Endothelial cell of umbilical vein (primary cell): ENCODE results near the gene UGT1A7. TPM values are rescaled to one million over a fixed set of nuclear protein-coding genes. Genes with fewer than 3 reads are reported as not detected.

Source experiments
- BruUV-seq: library from RNA; stranded (reverse); fragments of 400-500 nt; replicated peaks from 2 replicates; lab custom pipeline; 2021; lab: Mats Ljungman, UMichigan
- CTCF ChIA-PET: fragments of 300-600, 350-600 bp; sonication (Branson Sonifier 250); formaldehyde crosslinking; loops from one replicate; lab custom pipeline; 2021; ENCODE audit warnings: antibody characterized with exemption, inconsistent platforms; lab: Charles Lee
- POLR2A ChIA-PET: fragments of 300-600, 350-600 bp; sonication (Branson Sonifier 250); formaldehyde crosslinking; loops from one replicate; lab custom pipeline; 2021; ENCODE audit warnings: antibody characterized with exemption, inconsistent platforms; lab: Charles Lee
- DNase-seq: peaks from one replicate; pipeline ENCODE4 v3.0.0-alpha.2; 2011; ENCODE audit warnings: low read depth, low spot score
- FAIRE-seq: peaks from 2 replicates; lab custom pipeline; 2011; peaks lifted over from hg19 to GRCh38; lab: Jason Lieb, UNC
- H2AFZ ChIP-seq: 2 replicates; pipeline ENCODE4 v1.6.0; 2012; ENCODE audit warnings: low read depth, low read length, control low read depth, inconsistent platforms
- H3K27ac ChIP-seq: 2 replicates; pipeline ENCODE4 v1.5.1; 2011; ENCODE audit warnings: low read depth, mild to moderate bottlenecking, control low read depth, low read length, moderate library complexity; ENCODE audit not compliant: insufficient read depth
- H3K27me3 ChIP-seq, 2 experiments: 2 replicates each; pipeline versions ENCODE4 v1.6.0 to v1.6.1; 2011; ENCODE audit warnings: low read length in 2 of 2, mixed read lengths in 1 of 2; ENCODE audit not compliant: control insufficient read depth in 2 of 2, insufficient read depth in 2 of 2
- H3K36me3 ChIP-seq, 2 experiments: 2 replicates in 1 of 2; 3 replicates in 1 of 2; pipeline ENCODE4 v1.5.1; 2011; ENCODE audit warnings: low read length in 2 of 2, mild to moderate bottlenecking in 1 of 2, moderate library complexity in 1 of 2; ENCODE audit not compliant: control insufficient read depth in 2 of 2, insufficient read depth in 2 of 2; ENCODE audit errors: extremely low read depth in 1 of 2
- H3K4me1 ChIP-seq: 3 replicates; pipeline ENCODE4 v1.5.1; 2011; ENCODE audit warnings: mild to moderate bottlenecking, low read length; ENCODE audit not compliant: control insufficient read depth, insufficient read depth; ENCODE audit errors: extremely low read depth
- H3K4me2 ChIP-seq: 2 replicates; pipeline ENCODE4 v1.6.1; 2011; ENCODE audit warnings: low read length, control low read depth, mixed read lengths; ENCODE audit not compliant: insufficient read depth
- H3K4me3 ChIP-seq, 3 experiments: fragments of 200-600 bp in 1 of 3; sonication (generic), shearing (Covaris generic) in 1 of 3; replicated peaks in 1 of 3; 2 replicates each; pipeline ENCODE4 v1.5.1; 2011 to 2016; ENCODE audit warnings: control low read depth in 3 of 3, low read length in 3 of 3, mild to moderate bottlenecking in 2 of 3, inconsistent platforms in 1 of 3, low read depth in 1 of 3, moderate library complexity in 1 of 3; ENCODE audit not compliant: insufficient read depth in 1 of 3
- H3K79me2 ChIP-seq: 2 replicates; pipeline ENCODE4 v1.6.0; 2012; ENCODE audit warnings: low read length, inconsistent platforms; ENCODE audit not compliant: control insufficient read depth, insufficient read depth
- H3K9ac ChIP-seq: replicated peaks from 2 replicates; pipeline ENCODE3; 2011; ENCODE audit warnings: low read length, control low read depth; ENCODE audit not compliant: insufficient read depth; ENCODE audit errors: extremely low read depth
- H3K9me1 ChIP-seq: replicated peaks from 3 replicates; pipeline ENCODE4 v1.6.0; 2011; ENCODE audit warnings: mild to moderate bottlenecking, low read length; ENCODE audit not compliant: control insufficient read depth, insufficient read depth; ENCODE audit errors: extremely low read depth
- H3K9me3 ChIP-seq: replicated peaks from 2 replicates; pipeline ENCODE4 v1.5.1; 2012; ENCODE audit warnings: low read length, inconsistent platforms; ENCODE audit not compliant: control insufficient read depth, insufficient read depth
- H4K20me1 ChIP-seq: replicated peaks from 2 replicates; pipeline ENCODE3; 2011; ENCODE audit warnings: mild to moderate bottlenecking, low read length; ENCODE audit not compliant: control insufficient read depth, insufficient read depth; ENCODE audit errors: extremely low read depth
- EZH2 ChIP-seq: IDR thresholded peaks from 2 replicates; pipeline ENCODE4 v1.6.1; 2012; ENCODE audit warnings: borderline replicate concordance, low read depth, mild to moderate bottlenecking, moderate library complexity, low read length, inconsistent platforms; ENCODE audit not compliant: severe bottlenecking
- FOS ChIP-seq: IDR thresholded peaks from 2 replicates; pipeline ENCODE4 v1.6.1; 2011; ENCODE audit warnings: mild to moderate bottlenecking, low read length, moderate library complexity, borderline replicate concordance; ENCODE audit not compliant: insufficient read depth
- GATA2 ChIP-seq: IDR thresholded peaks from 2 replicates; pipeline ENCODE4 v1.7.0; 2011; ENCODE audit warnings: low read depth, mild to moderate bottlenecking, moderate library complexity, mixed read lengths, low read length; ENCODE audit not compliant: insufficient read length, insufficient read depth
- JUN ChIP-seq: IDR thresholded peaks from 2 replicates; pipeline ENCODE4 v1.6.1; 2011; ENCODE audit warnings: borderline replicate concordance, low read depth; ENCODE audit not compliant: insufficient read length, insufficient read depth
- MAX ChIP-seq: IDR thresholded peaks from 2 replicates; pipeline ENCODE4 v1.6.1; 2011; ENCODE audit not compliant: insufficient read depth, insufficient read length
- MYC ChIP-seq: IDR thresholded peaks from one replicate; pipeline ENCODE4 v1.6.1; 2011; ENCODE audit warnings: mild to moderate bottlenecking, low read depth, low read length
- POLR2A ChIP-seq: IDR thresholded peaks from 2 replicates; pipeline ENCODE4 v1.6.1; 2012; ENCODE audit warnings: low read depth, mild to moderate bottlenecking, control low read depth, low read length
- POLR2AphosphoS5 ChIP-seq: IDR thresholded peaks from 2 replicates; pipeline ENCODE4 v1.6.1; 2012; ENCODE audit warnings: low read depth, mild to moderate bottlenecking, control low read depth, low read length, moderate library complexity; ENCODE audit not compliant: insufficient read depth
- dilution Hi-C: fragments of 300-500 bp; cut with MboI; formaldehyde crosslinking; loops from one replicate; pipeline ENCODE4 v1.15.0; 2019; ENCODE audit warnings: low sequenced_read_pairs; ENCODE audit not compliant: extremely low pct_ligation_motif_present
- intact Hi-C: fragments of 100-400 bp; cut with micrococcal nuclease; formaldehyde crosslinking; loops from one replicate; pipeline ENCODE4 v1.10.0; 2022
- polyA plus RNA-seq, 4 experiments: library from polyadenylated mRNA; depleted of rRNA in 3 of 4; stranded (reverse) in 3 of 4; unstranded in 1 of 4; fragments of >200 nt; gene quantifications; 2 replicates each; pipeline versions ENCODE4 v1.2.1 to v1.2.3, GENCODE V29; 2011 to 2012; ENCODE audit warnings: missing spikeins in 1 of 4
- total RNA-seq: library from RNA; stranded (reverse); gene quantifications from 2 replicates; pipeline ENCODE4 v1.2.3, GENCODE V29; 2021
- TF ChIP-seq, protein P1 (sequence below), 2 donors: IDR thresholded peaks; 1 replicate in 1 of 2; 2 replicates in 1 of 2; pipeline ENCODE4 v1.5.1; 2011; ENCODE audit warnings: low read length in 2 of 2, mild to moderate bottlenecking in 2 of 2, moderate library complexity in 2 of 2, control low read depth in 1 of 2, inconsistent platforms in 1 of 2, low read depth in 1 of 2; ENCODE audit not compliant: insufficient read depth in 1 of 2; ENCODE audit errors: extremely low read depth in 1 of 2

The UGT1A7 gene
- total and polyA plus RNA-seq, 2 donors (not counting 3 experiments of a cell fraction or from before 2014, with no cell fraction given), result not detected

- intact Hi-C loops, result no loop called here
- H2AFZ ChIP-seq, result no peak overlapping the region
- FAIRE-seq (no peak), DNase-seq (no peak)
- H3K9ac ChIP-seq, result no peak overlapping the region
- dilution Hi-C loops, result no loop called here
- H3K79me2 ChIP-seq, result no peaks in the 10 kb centered on the region
- H4K20me1 ChIP-seq, result no peaks in the 10 kb centered on the region
- no TSS peak for BruUV-seq
- no peaks in the 10 kb centered on the region for H3K9me3 ChIP-seq
- no peaks in the 10 kb centered on the region for H3K36me3 ChIP-seq
- ChIA-PET CTCF (interaction anchor here (1.0 kb wide), 1 partner anchor 9 kb away, joined by 5 read pairs; no protein-coding TSS in a partner anchor), POLR2A (no interaction called here)
- no peak overlapping the region for H3K4me2 ChIP-seq
- H3K4me1 ChIP-seq, result peaks cover 4% of the 10 kb centered on the region
- no peak overlapping the region for H3K27ac ChIP-seq
- no peak overlapping the region for H3K4me3 ChIP-seq
- TF ChIP-seq JUN (no peak), GATA2 (no peak), MYC (no peak), POLR2A (no peak), FOS (no peak), POLR2AphosphoS5 (no peak), MAX (no peak), EZH2 (no peak)
- TF ChIP-seq, protein P1, sequence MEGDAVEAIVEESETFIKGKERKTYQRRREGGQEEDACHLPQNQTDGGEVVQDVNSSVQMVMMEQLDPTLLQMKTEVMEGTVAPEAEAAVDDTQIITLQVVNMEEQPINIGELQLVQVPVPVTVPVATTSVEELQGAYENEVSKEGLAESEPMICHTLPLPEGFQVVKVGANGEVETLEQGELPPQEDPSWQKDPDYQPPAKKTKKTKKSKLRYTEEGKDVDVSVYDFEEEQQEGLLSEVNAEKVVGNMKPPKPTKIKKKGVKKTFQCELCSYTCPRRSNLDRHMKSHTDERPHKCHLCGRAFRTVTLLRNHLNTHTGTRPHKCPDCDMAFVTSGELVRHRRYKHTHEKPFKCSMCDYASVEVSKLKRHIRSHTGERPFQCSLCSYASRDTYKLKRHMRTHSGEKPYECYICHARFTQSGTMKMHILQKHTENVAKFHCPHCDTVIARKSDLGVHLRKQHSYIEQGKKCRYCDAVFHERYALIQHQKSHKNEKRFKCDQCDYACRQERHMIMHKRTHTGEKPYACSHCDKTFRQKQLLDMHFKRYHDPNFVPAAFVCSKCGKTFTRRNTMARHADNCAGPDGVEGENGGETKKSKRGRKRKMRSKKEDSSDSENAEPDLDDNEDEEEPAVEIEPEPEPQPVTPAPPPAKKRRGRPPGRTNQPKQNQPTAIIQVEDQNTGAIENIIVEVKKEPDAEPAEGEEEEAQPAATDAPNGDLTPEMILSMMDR (IDR thresholded peaks at IDR 0.05; ENCODE audit: extremely low read depth in 1 of 2, insufficient read depth in 1 of 2, low read depth in 1 of 2, low read length in 2 of 2), result no peak
- H3K27me3 ChIP-seq, result no peaks in the 10 kb centered on the region
- H3K9me1 ChIP-seq, result no peaks in the 10 kb centered on the region
Observed at GRCh38 chr2:233702238-233702637, 20.5 kb downstream of the UGT1A7 start.
